Head of caudate nucleus (tissue), 42 donors: ENCODE measurements around the gene TASP1.

Experiments used
- DNase-seq, 42 donors: peaks; one replicate each; pipeline versions ENCODE4 v3.0.0 to v3.0.0-alpha.2; 2020 to 2021; ENCODE audit warnings: mixed read lengths in 7 of 42
- intact Hi-C: fragments of 100-400 bp; cut with DNase I; formaldehyde crosslinking; loops from one replicate; pipeline ENCODE4 v1.15.0; 2022

The TASP1 gene

DNA sequence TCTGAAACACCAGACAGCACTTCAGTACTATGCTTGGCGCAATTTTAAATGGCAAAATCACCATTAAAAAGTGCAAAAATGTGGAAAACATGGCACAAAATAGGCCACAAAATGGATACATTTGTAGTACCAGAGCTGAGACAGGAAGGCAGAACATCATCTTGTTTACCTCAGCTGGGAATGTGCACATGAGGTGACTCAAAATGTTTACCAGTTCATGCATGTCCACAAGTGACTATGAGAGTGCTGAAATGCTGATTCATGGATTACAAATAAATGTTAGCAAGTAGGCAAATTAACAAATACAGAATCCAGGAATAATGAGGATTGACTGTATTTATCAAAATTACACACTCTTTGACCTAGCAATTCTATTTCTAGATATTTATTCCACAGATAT lies 216.1 kb downstream of the TASP1 start:
- no peak for DNase-seq
- intact Hi-C loops, result no loop called here

DNA sequence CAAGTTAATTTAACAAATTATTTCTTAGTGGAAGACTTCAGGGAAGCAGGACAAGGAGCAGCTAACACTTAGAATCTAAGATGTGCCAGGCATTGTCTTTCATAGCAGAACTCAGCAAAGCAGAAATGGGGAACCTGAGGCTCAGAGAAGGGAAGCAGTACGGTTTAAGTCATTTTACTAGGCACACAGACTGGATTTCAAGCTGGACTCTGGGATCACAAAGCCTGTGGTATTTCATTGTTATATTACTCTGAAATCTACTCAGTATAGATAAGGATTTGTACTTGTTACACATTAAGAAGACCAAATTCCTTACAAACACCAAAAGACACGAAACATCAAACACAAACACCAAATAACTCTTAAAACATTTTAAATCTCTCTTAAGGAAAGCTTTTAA lies 218.1 kb downstream of the TASP1 start:
- intact Hi-C loops, result no loop called here
- no peak for DNase-seq

DNA sequence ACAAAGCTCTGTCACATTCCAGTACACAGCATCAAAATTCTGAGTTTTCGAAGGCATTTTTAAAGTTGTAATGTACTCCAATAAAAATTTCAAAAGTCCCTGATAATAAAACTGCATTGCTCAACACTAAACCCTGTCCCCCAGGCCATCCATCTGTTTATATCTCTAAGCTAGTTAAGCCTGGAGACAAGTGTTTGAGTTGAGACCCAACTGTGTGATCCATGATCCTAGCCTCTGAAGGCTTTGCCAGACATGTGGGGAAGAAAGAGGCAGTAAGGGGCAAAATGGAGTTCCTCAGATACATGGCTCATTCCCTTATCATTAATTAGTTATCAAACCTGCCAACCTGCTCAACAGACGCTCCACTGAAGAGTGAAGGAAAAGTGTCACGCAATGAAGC lies 219.3 kb downstream of the TASP1 start:
- no peak for DNase-seq
- intact Hi-C loops, result no loop called here

DNA sequence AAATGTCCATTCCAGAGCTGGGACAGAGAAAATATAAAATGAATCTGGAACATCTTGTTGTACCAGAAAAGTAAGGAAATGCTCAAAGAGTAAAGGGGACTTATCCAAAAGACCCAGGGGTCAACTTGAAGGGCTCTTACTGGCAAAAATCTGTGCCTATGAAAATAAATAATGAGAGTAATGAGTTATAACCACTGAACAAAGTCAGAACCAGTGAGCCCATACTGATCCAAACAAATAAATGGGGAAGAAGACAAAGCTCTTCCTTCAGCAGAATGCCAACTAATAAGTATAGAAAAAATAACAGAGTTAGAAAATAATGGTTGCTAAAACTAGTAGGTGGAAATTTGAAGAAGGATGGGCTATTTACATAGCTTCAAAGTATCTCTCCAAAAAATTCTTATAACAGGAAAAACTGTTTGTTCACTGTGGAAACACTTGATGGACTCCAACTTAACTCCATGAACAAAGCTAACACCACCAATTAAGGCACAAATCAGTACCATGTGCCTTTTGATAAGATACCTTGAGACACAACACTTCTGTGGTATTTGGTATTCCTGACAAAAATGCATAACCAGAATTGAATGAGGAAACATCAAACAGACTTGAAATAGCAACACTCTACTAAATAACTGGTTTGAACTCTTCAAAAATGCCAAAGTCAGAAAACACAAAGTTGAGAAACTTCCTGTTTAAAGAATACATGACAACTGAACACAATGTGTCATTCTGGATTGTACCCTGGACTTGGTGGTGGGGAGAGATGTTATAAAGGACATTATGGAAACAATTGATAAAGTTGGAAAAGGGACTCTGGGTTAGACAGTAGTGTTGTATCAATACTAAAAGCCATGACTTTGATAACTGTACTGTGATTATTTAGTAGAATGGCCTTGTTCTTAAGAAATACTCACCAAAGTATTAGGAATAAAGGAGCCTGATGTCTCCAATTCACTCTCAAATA lies 220.2 kb downstream of the TASP1 start:
- DNase-seq, result no peak
- intact Hi-C loops, result no loop called here

DNA sequence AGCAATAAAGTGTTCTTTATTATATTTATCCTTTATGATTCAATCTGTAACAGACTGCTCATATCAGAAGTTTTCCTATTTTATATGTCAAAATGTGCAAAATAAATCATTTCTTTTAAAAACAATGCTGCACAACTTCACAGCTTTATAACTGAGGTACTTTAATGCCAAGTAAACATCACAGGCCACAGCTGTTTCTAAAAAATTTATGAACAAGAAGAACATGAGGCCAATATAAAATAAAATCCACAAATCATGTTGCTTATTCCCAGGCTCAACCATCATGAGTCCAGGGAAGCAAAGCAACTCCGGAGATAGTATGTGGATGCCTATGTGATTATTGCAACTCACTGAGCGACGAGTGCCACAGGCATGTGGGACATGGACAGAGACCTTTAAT lies 222.2 kb downstream of the TASP1 start:
- intact Hi-C loops, result no loop called here
- no peak for DNase-seq

DNA sequence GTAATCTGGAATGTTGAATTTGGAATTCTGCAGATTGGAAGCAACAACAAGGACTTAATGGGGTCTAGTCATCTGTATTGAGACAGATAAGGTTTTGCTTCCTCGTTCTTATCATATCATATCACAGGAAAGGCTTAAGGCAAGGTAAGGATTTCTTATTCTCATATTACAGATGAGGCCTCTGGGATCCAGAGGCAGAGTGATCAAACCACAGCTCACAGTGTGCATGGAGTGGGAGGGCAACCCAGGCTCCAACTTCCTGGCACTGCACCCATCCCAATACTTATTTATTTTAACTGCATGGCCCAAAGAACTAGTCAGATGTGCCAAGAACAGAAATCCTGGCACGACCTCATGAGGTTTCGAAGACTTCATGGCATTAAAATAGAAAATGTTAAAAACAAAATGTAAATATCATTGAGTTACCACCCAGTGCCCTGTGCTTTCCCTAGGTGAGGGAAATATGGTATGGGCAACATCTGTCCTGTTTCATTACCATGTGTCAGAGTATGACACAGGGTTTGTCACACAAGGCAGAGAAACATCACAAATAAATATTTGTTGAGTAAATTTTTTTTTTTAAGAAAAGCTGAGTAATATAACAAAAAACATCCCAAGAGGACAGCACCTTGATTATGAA lies 225.8 kb downstream of the TASP1 start:
- DNase-seq, result no peak
- intact Hi-C loops, result no loop called here

DNA sequence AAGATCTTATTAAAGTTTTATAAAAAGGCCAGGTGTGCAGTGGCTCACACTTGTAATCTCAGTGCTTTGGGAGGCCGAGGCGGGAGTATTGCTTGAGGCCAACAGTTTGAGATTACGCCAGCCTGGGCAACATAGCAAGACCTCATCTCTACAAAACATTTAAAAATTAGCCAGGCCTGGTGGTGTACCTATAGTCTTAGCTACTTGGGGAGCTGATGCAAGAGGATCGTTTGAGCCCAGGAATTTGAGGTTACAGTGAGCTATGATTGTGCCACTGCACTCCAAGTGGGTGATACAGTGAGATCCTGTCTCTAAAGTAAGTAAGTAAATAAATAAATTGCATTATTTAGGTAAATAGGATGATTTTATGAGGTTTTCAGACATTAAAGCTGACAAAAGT lies 234.4 kb downstream of the TASP1 start:
- intact Hi-C loops, result no loop called here
- no peak for DNase-seq

DNA sequence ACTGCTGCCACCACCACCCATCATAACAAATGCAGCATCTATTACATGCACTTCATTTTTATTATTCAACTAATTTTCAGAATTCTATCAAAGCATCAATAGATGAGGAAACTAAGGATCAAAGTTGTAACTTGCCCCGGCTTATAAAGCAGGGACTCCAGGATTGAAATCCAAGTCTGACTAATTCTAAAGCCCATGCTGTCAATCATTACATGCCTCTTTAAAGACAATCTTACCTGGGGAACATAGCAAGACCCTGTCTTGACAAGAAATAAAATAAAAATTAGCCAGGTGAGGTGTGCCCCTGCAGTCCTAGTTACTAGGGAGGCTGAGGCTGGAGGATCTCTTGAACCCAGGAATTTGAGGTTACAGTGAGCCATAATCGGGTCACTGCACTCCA lies 235.3 kb downstream of the TASP1 start:
- no peak for DNase-seq
- intact Hi-C loops, result no loop called here

DNA sequence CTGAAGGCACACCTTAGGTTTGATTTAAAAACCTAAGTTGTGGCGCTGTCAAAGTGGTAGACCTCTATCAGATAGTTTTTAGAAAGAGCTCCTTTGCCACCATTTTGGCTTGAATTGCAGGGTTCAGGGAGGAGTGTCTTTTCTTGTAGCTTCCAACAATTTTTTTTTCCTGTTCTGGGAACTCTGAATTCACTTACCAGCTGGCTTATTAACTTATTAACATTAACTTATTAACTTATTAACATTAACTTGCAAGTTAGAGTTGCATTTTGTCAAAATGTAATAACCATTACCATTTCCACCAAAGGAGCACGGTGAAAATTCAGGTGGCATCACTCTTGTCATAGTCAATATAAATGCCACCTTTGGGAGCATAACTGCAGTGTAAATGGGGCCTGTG lies 235.7 kb downstream of the TASP1 start:
- intact Hi-C loops, result no loop called here

DNA sequence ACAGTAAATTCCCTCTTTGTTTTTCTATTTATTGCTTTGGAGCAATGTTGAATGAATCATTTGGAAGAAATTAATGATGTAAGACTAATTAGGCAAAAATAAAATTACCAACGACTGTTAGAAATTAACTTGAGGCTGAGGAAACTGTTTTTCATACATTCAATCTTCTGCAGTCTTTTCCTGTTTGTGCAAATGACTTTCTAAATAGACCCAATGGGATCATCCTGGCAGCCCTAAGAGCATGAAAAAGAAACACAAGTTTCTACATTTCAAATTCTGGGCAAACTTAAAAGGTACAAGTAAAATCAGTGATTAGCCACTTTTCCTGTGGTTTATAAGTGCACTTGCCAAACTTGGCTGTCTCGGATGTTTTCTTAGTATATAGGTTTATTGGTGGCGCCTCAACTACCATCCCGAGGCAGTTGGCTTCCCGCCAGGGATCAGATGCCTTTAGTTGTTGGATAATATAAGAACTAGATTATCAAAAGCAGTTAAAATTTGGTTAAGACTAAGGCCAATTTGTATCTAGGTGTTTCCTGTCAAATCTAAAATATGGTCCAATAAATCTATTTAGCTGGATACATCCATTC lies 236.5 kb downstream of the TASP1 start:
- intact Hi-C loops, result no loop called here

More for the DNA sequence above, 235.7 kb downstream of the TASP1 start:
- DNase-seq, result no peak

DNA sequence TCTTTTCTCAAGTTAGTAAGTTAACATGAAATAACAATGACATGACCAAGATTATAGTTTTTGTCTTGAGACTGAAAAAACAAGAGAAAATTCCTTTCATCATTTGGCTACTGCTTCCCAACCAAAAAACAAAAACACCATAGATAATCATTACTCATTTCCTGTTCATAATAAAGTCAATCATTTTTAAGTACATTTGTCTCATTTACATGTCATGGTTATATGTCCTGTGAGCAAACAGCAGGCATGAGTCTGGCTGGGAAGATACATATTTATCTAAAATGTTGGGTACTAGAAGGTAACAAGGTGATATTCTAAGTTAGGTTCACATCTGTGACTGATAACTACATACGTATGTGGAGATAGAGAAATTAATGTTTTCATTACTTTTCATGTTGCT lies 237.1 kb downstream of the TASP1 start:
- DNase-seq, result no peak
- intact Hi-C loops, result no loop called here

More for the DNA sequence above, 236.5 kb downstream of the TASP1 start:
- no peak for DNase-seq

DNA sequence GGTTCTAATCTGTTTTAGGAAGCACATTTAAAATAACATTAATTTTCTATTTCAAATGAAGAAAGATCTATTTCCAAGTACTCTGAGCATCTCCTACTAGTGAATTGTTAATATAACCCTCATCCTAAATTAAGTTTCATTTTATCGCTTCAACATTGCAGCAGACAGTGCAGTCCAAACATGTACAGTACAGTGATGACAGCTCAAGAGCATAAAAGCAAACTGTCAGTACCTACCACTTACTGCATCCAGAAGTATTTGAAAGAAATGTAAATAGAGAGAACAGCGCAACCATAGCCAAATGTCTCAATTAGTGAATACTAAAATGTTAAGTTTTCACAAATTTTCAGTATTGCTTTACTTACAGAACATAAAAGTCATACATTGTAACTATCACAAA lies 238.3 kb downstream of the TASP1 start:
- DNase-seq, result no peak
- intact Hi-C loops, result no loop called here

DNA sequence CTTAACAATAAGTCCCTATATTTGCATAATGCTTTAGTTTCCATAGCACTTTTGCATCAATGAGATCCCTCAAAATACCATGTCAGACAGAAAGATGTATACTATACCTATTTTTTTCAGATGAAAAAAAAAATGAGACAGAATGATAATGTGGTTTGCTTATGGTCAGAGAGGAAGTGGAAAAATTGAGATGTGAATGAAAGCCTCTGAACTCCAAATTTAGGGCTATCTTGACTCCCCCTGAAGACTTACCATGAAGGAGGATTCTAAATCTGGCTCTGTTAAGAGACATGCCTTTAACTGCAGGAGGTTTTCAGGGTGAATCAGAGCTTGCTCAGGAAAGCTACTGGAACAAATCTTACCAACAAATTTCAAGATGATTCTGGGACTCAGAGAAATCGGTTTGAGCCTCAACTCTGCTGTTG lies 241.4 kb downstream of the TASP1 start:
- intact Hi-C loops, result no loop called here
- peak in 5 of 42 donors; percentile 6 to 47 (median 22) for DNase-seq

DNA sequence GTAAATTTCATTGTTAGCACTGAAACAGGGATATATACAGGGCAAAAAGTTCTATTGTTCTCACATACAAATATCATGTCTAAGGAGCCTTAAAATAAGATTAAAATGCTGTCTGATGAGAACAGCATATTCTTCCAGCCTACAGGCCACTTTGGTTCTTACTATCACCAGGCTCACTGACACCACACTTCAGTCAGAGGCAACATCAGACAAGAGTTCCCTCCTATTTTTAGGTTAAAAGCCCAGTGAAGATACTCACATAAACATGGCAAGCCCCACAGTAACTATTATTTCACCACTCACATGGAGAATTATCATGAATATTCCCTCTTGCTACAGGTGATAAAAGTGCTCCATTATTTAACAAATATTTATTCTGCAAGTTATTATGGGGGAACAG lies 241.9 kb downstream of the TASP1 start:
- intact Hi-C loops, result no loop called here
- DNase-seq, result no peak

DNA sequence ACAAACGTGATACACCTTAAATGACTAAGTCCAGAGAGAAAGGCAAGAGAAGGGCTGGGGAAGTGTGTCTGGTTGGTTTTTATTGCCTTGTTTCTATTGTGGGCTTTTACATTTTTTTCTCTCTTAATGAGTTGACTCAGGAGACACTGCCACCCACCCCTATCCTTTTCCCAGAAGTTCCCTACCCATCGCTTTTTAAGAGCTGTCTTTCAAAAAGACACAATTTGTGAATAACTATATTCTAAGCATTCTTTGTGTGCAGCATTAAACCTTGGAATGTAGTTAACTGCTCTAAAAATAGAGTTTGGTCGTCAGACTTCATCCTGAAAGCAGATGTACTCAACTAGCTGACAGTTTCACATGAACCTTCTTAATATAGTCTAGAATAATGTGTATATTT lies 242.7 kb downstream of the TASP1 start:
- peak in 2 of 42 donors; percentile 15 to 35 for DNase-seq
- intact Hi-C loops, result no loop called here

DNA sequence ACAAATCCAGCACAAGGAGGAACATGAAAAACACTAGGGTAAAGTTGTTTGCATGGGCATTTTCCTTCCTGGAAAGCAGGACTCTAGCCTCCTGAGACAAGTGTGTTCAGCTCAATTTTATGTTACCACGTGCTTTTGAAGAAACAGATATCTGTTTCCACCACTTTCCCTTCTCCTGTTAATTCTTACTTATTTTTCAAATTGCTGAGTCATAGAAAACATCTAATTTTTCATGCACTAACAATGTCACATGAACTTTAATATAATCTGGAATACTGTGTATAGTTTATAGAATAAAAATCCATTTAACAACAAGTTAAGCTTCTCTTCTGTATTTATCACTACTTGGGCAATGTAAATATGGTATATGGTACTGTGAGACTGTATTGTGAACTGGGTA lies 243.5 kb downstream of the TASP1 start:
- no peak for DNase-seq
- intact Hi-C loops, result no loop called here

DNA sequence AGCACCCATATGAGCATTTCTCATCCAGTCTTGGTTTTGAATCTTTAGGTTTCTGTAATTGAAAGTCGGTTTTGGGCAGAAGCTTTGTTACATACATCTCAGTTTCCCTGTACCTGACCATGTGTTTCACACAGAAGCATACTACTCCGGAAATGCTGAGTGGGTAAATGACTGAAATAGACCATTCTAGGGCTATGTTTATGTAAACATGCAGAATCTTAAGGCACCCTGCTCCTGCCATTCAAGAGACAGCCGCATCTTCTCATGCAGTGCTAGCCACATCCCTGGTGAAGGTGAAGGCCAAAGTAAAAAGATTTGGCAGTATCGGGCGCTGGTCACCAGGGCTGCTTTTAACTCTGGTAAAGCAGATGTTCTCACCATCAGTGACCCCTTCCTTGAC lies 246.3 kb downstream of the TASP1 start:
- no peak for DNase-seq
- intact Hi-C loops, result no loop called here

DNA sequence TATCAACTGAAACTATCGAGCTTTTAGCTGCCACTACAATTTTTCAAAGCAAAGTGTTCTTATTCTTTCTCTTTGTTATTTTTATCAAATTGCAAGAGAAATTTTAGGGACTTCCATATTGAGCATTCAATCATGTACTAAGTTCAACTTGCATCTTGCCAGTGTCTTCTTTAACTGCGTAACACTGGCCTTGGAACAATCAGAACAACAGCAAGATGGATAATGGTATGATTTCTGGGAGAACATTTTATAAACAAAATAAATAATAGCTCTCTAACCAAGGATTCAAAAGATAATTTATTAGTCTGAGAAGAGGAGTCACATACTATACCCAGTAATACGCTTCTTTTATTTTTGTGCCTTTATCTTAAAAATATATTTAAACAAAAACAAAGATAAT lies 249.6 kb downstream of the TASP1 start:
- no peak for DNase-seq
- intact Hi-C loops, result no loop called here

DNA sequence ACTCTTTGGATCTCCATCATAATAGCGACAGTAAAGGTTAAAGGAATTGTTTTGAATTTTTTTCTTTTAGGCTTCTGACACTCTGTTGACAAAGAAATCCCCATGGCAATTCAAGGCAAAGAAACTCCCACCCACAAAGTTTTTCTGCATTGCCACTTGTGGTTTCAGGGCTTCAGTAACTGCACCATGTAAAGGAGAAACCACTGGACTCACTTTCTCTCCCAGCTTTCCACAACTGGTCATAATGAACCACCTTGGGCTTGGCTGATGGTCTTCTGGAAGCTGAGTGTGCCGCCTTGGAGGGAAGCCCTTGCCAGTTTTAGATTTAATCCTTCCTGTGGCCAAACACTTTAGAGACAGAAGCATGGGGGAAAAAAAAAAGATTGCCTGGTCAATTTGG lies 254.6 kb downstream of the TASP1 start:
- DNase-seq, result no peak
- intact Hi-C loops, result no loop called here

DNA sequence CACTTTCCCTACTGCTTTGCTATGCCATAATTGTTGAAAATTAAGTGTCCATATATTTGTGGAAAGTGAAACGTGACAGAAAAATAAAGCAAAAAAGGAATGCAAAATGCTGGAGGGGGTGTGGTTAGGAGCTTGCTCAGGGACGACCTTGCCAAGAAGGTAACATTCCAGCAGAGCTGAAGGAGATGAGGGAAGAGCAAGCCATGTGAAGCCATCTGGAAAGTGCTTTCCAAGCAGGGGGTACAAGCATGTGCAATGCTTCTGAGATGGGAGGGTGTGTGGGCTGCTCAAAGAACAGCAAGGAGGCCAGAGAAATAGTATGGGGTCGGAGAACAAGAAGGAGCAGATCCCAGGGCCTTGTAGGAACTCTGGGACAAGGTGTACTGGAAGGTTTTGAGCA lies 255.9 kb downstream of the TASP1 start:
- intact Hi-C loops, result no loop called here
- DNase-seq, result no peak
